Measurements from ENCODE around the gene ARIH1.
"Not testable (repeated sequence)": the region's sequence is repeated elsewhere in the genome, so short reads cannot be mapped to it uniquely, and the experiment has no call there.

The ARIH1 gene

GRCh38 chr15:72473614-72474465 lies at the start of gene ARIH1:
Gene ARIH1 (plus strand): TSS chr15:72474330. CDS start chr15:72474640, 310 bp downstream.
- ATAC-seq: peak; percentile 86 to 91

- no peak for ATAC-seq
These were observed 47.4 kb upstream of the ARIH1 start for GRCh38 chr15:72426753-72427152.

GRCh38 chr15:72437650-72438316 lies 36.3 kb upstream of the ARIH1 start:
- no peak for ATAC-seq

GRCh38 chr15:72442848-72443247 lies 31.3 kb upstream of the ARIH1 start:
- not testable (repeated sequence) for ATAC-seq

DNA sequence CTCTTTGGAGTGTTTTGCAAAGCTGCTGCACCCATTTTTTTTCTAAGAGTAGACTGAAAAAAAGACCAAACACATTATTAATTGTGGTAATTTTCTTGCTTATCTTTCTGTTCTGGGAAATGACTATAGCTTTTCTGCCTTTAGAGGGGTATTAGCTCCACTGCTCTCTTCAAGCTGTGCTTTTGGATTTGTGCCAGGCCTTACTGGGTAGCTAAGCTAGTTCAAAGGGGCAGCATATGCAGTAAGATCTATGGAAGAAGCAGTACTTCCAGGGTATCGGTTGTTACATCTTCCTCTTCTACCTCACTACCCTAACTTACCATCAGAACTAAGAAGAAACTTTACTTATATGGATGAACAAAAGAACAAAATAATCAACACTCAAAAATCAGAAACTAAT lies 28.7 kb upstream of the ARIH1 start:
- ATAC-seq: no peak

- ATAC-seq: no peak
These were observed 23.3 kb upstream of the ARIH1 start for GRCh38 chr15:72450805-72451204.

GRCh38 chr15:72451224-72451623 lies 22.9 kb upstream of the ARIH1 start:
- ATAC-seq: no peak

- ATAC-seq: no peak
These were observed 17.4 kb upstream of the ARIH1 start for GRCh38 chr15:72456684-72457083.

GRCh38 chr15:72460402-72460801 lies 13.7 kb upstream of the ARIH1 start:
- ATAC-seq: no peak

GRCh38 chr15:72463702-72464101 lies 10.4 kb upstream of the ARIH1 start:
- no peak for ATAC-seq

DNA sequence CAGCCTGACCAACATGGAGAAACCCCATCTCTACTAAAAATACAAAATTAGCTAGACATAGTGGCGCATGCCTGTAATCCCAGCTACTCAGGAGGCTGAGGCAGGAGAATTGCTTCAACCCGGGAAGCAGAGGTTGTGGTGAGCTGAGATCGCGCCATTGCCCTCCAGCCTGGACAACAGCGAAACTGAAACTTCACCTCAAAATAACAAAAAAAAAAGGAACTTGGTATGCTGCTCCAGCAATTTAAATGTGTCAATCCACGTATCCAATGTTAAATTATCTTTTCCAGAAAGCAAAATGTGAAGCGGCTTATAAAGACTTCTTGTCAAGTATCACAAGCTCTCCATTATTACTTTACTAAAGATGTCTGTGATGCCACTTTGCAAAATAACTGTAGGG lies 9.9 kb upstream of the ARIH1 start:
- no peak for ATAC-seq

DNA sequence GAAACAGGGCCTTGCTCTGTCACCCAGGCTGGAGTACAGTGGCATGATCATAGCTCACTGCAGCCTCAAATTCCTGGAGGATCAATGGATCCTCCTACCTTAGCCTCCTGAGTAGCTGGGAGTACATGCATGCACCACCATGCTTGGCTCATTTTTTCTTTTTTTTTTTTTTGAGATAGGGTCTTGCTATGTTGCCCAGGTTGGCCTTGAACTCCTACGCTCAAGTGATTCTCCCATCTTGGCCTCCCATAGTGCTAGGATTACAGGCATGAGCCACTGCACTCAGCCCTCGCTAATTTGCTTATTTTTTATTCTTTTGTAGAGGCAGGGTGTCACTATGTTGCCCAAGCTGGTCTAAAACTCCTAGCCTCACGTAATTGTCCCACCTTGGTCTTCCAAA lies 6.0 kb upstream of the ARIH1 start:
- ATAC-seq: no peak

- no peak for ATAC-seq
These were observed 1.0 kb upstream of the ARIH1 start for GRCh38 chr15:72472992-72473610.

DNA sequence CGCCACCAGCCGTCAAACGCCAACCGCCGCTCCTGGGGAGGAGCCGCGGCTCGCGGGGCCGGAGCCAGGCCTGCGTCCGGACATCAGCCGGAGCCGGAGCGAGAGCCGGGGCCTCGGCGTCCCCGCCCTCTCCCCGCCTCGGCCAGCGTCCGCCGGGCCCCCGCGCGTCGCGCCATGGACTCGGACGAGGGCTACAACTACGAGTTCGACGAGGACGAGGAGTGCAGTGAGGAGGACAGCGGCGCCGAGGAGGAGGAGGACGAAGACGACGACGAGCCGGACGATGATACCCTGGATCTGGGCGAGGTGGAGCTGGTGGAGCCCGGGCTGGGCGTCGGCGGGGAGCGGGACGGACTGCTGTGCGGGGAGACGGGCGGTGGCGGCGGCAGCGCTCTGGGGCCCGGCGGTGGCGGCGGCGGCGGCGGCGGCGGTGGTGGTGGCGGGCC lies 359 bp downstream of the ARIH1 start:
- peak in 1 of 2 donors; percentile 6 for ATAC-seq

GRCh38 chr15:72474912-72475628 lies 940 bp downstream of the ARIH1 start:
- peak; percentile 67 to 69 for ATAC-seq

DNA sequence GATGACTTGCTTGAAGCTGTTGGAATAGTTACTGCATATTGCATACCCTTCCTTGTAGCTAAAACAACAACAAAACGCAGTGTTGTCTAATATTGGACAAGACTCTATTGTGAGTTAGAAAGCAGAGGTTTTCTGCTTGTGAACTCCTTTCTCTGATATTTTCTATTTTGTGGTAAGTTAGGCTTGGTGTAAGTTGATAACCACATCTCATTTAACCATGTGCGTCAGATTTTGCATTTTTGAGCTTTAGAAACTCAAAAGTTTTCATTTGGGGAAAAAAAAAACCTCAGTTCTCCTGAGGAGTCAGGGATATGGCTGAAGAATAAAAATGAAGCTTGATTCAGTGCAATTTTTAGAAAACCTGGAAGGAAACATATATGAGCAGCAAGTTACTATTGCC lies 1.5 kb downstream of the ARIH1 start:
- no peak for ATAC-seq

DNA sequence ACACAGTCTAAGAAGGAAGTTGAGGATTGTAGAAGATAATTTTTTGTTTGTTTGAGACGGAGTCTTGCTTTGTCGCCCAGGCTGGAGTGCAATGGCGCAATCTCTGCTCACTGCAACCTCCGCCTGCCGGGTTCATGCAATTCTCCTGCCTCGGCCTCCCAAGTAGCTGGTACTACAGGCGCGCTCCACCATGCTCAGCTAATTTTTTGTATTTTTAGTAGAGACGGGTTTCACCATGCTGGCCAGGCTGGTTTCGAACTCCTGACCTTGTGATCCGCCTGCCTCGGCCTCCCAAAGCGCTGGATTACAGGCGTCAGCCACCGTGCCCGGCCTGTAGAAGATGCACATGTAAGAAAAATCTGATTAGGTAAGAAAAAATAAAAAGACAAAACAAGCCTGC lies 2.2 kb downstream of the ARIH1 start:
- ATAC-seq: not testable (repeated sequence)

- no peak for ATAC-seq
These were observed 7.0 kb downstream of the ARIH1 start for GRCh38 chr15:72481015-72481659.

DNA sequence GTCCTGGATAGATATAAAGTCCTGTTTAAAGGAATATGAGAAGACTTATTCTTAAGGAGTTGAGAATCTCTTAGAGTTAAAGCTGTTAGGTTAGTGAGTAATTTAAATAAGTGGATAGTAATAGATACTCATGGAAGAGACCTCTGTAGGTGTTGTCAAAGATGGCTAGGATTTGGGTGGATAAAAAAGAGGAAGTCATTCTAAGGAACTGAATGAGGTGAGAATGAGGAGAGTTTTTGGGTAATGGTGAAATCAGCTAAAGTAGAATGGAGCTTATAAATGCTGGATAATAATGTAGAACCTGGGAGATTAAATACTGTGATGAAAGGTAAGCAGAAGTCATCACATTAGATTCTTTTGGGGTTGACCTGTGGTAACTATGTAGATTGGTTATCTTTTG lies 8.1 kb downstream of the ARIH1 start:
- ATAC-seq: no peak

GRCh38 chr15:72483279-72483678 lies 9.1 kb downstream of the ARIH1 start:
- ATAC-seq: no peak

GRCh38 chr15:72486144-72486543 lies 12.0 kb downstream of the ARIH1 start:
- peak in 1 of 2 donors; percentile 43 for ATAC-seq

DNA sequence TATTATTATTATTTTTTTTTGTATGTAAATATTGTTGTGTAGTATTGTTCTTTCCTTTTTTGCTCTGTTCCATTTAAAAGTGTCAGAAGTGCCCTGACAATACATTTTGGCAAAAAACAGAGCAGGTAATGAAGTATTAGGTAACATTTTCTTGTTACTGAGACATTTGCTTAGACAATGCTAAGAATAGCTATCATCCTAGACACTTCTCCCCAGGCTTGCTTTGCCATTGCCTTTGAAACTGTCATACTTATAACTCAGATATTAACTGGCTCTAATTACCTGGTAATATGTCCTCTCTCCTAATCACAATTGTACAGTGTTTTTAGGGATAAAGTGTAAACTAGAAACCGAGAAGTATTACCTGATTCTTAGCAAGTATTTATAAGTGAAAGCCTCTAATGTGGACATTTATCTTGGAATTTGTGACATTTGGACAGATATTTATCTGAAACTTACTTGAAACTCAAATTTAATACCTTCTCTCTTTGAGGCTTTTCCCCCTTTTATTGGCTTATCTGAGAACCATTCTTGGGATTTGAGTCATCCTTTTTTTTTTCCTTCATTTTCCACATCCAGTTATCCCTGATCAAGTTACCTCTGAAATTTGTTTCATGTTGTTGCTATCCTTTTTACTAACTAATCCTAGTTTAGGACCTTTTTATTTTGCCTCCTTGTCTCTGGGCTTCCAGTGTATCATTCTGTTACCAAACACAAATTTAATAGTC lies 13.1 kb downstream of the ARIH1 start:
- ATAC-seq: no peak

All from activated CD4-positive, CD25-positive, alpha-beta regulatory T cell treated with anti-CD3 and anti-CD28 coated beads, Interleukin-2, amount 50 U/mL, for 24 hours (primary cell).